Muscle layer of colon (tissue), 2 donors: Measurements from ENCODE around the gene GSDMA.

Experiments
- H3K27ac ChIP-seq: one replicate; pipeline ENCODE4 v1.7.0; 2013; ENCODE audit warnings: low read depth, mild to moderate bottlenecking, low read length, moderate library complexity
- H3K27me3 ChIP-seq, 2 donors: one replicate each; pipeline ENCODE4 v1.7.0; 2013; ENCODE audit warnings: low read length in 2 of 2, mild to moderate bottlenecking in 2 of 2; ENCODE audit not compliant: insufficient read depth in 2 of 2, control insufficient read depth in 1 of 2
- H3K36me3 ChIP-seq: one replicate; pipeline ENCODE4 v1.7.0; 2013; ENCODE audit warnings: mild to moderate bottlenecking, low read length; ENCODE audit not compliant: insufficient read depth
- H3K4me1 ChIP-seq: one replicate; pipeline ENCODE4 v1.7.0; 2013; ENCODE audit warnings: mild to moderate bottlenecking, low read length; ENCODE audit not compliant: insufficient read depth
- H3K4me3 ChIP-seq, 2 donors: one replicate each; pipeline ENCODE4 v1.7.0; 2013; ENCODE audit warnings: low read length in 2 of 2, low read depth in 1 of 2, mild to moderate bottlenecking in 1 of 2, moderate library complexity in 1 of 2
- H3K9ac ChIP-seq: one replicate; pipeline ENCODE4 v1.7.0; 2013; ENCODE audit warnings: low read length
- H3K9me3 ChIP-seq: one replicate; pipeline ENCODE4 v1.7.0; 2013; ENCODE audit warnings: mild to moderate bottlenecking, low read length
- donor health status: abdominal sarcoma.
- donor health status: Adenocarcinoma of cecum.

The GSDMA gene

DNA sequence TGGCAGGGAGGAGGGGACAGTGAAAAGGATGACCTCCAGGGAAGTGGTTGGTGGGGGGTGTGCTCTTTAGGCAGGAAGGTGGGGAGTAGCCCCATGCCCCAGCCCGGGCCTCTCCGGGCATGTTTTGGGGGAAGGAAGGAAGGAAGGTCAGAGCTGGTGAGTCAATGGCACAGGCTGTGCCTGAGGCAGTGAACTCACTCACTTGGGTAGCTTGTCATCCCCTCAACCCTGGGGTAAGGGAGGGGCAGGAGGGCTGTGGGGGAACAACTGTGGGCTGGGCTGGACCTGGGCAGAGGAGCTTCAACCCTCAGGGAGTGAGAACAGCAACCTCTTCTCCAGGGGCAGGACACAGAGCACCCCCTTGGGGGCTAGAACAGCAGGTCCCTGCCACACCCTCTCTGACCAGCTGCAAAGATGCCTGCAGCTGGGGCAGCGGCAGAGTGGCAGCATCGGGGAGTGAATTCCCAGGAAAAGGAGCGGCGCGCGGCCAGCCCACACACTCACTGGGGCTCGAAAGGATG is 58.7 kb downstream of the GSDMA start:
- Histone ChIP-seq H3K9ac (no peak overlapping the region), H3K27me3 (no peaks in the 10 kb centered on the region), H3K36me3 (peaks cover 51% of the 10 kb centered on the region), H3K9me3 (no peaks in the 10 kb centered on the region), H3K4me1 (peaks cover 30% of the 10 kb centered on the region), H3K4me3 (no peak overlapping the region), H3K27ac (no peak overlapping the region)

DNA sequence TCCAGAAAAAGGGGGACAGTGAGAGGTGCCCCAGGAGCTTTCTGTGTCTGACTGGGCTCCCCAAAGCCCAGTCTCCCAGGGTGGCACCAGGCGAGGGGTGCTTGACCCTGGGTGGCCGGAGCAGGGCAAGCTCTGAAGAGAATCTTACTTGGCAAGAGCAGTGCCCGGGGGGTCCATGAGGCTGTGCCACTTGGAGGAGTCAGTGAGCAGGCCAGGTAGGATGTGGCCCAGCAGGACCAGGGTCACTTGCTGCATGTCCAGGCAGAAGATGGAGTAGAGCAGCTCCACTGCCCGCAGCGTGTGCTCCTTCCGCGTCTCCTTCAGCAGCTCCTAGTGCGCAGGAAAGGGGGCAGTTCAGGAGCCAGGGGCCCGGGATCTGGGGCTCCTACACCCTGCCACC is 59.7 kb downstream of the GSDMA start:
- Histone ChIP-seq H3K27ac (no peak overlapping the region), H3K4me1 (peaks cover 39% of the 10 kb centered on the region)

DNA sequence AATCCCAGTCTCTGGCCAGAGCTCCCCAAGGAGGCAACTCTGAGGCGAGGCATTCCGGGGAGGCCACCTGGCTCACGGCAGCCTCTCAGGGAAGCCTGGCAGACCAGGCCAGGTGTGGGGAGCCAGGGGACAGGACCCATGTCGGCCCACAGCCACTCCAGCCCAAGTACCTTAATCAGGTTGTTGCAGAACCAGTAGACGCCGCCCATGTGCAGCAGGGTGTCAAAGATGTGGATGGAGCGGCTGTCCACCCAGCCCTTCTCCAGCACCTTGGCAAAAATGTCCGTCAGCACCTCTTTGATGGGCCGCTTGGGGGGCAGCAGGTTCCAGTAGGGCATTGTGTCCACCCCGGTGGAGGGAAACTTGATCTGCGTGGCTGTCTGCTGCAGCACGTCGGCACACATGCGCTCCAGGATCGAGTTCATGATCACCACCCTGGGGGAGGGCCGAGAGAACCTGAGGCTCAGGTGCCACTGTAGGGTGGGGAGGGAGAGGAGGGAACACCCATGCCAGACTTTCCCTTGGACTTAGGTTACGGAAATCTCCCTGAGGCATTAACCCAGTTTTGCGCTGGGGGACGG is 60.2 kb downstream of the GSDMA start:
- Histone ChIP-seq H3K36me3 (peaks cover 57% of the 10 kb centered on the region), H3K27me3 (no peaks in the 10 kb centered on the region), H3K9ac (no peak overlapping the region), H3K9me3 (no peaks in the 10 kb centered on the region), H3K4me3 (no peak overlapping the region), H3K4me1 (peaks cover 33% of the 10 kb centered on the region), H3K27ac (no peak overlapping the region)

More for the DNA sequence above, 59.7 kb downstream of the GSDMA start:
- no peaks in the 10 kb centered on the region for H3K27me3 ChIP-seq
- no peak overlapping the region for H3K9ac ChIP-seq
- H3K9me3 ChIP-seq, result no peaks in the 10 kb centered on the region
- no peak overlapping the region for H3K4me3 ChIP-seq
- peaks cover 51% of the 10 kb centered on the region for H3K36me3 ChIP-seq

DNA sequence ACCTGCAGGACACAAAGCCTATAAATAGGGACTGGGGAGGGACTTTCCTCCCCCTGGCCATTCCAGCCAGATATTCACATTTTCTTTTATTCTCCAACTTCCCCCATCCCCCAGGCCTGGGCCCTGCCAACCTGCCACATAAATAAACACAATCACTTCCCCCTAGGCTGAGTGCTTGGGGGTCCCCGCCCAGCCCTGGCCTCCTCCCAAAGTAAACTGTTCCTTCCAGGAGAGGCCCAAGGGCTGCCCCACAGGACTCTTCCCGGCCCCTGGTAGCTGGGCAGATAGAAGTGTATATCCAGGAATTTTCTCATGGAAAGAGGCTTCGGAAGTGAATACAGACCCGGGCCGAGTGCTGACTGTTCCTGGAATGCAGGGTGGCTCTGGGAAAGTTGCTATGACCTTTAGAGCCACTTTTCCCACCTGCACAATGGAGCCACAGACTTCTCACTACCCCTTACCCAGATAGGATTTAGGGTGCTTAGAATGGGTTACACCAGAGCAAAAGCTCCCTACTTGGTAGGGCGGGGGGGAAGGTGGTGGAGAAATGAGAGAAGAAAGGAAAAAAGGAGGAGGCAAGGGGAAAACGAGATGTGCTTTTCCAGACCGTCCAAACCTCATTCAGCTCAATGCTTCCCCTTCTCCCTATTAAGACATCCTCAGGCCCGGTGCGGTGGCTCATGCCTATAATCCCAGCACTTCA is 60.9 kb downstream of the GSDMA start:
- no peak overlapping the region for H3K27ac ChIP-seq
- H3K36me3 ChIP-seq, result peaks cover 64% of the 10 kb centered on the region

DNA sequence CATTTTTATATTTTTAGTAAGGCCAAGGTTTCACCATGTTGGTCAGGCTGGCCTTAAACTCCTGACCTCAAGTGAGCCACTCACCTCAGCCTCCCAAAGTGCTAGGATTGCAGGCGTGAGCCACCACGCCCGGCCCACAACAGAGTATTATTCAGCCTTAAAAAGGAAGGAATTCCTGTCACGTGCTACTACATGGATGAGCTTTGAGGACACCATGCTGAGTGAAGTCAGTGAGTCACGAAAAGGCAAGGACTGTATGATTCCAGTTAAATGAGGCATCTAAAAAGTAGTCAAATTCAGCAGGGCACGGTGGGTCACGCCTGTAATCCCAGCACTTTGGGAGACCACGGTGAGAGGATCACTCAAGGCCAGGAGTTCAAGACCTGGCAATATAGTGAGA is 62.1 kb downstream of the GSDMA start:
- Histone ChIP-seq H3K36me3 (peaks cover 70% of the 10 kb centered on the region), H3K9me3 (no peaks in the 10 kb centered on the region), H3K9ac (no peak overlapping the region), H3K4me1 (peaks cover 17% of the 10 kb centered on the region), H3K27ac (no peak overlapping the region), H3K4me3 (no peak overlapping the region), H3K27me3 (no peaks in the 10 kb centered on the region)

More for the DNA sequence above, 60.9 kb downstream of the GSDMA start:
- H3K4me1 ChIP-seq, result peaks cover 26% of the 10 kb centered on the region
- no peaks in the 10 kb centered on the region for H3K9me3 ChIP-seq
- H3K9ac ChIP-seq, result no peak overlapping the region
- no peak overlapping the region for H3K4me3 ChIP-seq
- H3K27me3 ChIP-seq, result no peaks in the 10 kb centered on the region

DNA sequence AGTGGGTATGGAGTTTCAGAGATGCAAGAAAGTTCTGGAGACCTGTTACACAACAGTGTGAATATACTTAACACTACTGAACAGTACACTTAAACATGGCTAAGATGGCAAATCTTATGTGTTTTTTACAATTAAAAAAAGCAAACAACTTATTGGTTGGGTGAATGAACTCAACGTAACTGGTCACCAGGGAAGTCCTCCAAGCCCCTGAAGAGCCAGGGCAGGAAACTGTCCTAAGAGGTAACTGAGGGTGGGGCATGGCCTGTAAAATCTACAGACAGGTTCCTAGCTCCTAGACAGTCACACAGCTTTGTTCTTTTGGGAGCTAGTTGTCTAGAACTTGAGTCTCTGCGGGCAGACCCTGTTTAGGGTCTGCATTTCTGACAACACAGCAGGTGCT is 62.8 kb downstream of the GSDMA start:
- peaks cover 17% of the 10 kb centered on the region for H3K4me1 ChIP-seq
- peaks cover 68% of the 10 kb centered on the region for H3K36me3 ChIP-seq
- H3K9ac ChIP-seq, result no peak overlapping the region
- H3K27me3 ChIP-seq, result no peaks in the 10 kb centered on the region
- no peak overlapping the region for H3K4me3 ChIP-seq
- H3K9me3 ChIP-seq, result no peaks in the 10 kb centered on the region
- no peak overlapping the region for H3K27ac ChIP-seq

DNA sequence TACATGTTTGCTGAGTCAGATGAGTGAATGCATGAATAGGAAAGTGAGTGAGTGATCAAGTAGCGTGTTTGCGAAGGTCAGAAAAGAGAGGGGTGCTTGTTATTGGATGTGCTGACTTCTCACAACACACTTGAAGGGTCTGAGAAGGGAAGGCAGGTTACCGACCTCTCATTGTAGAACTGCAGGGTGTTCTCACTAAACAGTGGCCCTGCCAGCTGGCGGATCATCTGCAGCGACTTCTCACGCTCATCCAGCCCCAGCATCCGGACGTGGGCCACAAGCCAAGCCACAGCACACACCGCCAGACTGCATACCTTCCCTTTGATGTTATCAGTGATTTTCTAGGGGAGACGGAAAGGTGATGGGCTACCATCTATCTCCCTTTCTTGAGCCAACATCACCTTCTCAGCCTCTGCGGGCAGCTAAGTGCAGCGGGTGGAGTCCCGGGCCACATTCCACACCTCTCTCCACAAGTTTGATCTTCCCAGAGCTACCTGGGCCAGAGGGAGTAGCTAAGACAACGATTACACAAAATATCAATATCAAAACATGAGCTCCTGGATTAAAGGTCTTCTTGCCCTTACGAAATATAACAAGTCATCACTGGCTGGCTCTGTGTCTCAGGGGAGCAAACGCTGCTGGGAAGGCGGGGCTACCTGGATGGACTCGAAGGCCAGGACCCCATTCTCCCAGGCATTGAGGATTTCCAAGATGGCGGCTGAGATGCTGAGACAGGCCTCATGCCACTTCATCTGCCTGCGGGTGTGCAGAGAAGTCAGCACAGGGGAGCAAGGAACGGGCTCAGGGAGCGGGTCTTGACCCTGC is 63.4 kb downstream of the GSDMA start:
- Histone ChIP-seq H3K4me1 (peaks cover 16% of the 10 kb centered on the region), H3K9me3 (no peaks in the 10 kb centered on the region), H3K9ac (no peak overlapping the region), H3K27ac (no peak overlapping the region), H3K27me3 (no peaks in the 10 kb centered on the region), H3K36me3 (peaks cover 68% of the 10 kb centered on the region), H3K4me3 (no peak overlapping the region)

DNA sequence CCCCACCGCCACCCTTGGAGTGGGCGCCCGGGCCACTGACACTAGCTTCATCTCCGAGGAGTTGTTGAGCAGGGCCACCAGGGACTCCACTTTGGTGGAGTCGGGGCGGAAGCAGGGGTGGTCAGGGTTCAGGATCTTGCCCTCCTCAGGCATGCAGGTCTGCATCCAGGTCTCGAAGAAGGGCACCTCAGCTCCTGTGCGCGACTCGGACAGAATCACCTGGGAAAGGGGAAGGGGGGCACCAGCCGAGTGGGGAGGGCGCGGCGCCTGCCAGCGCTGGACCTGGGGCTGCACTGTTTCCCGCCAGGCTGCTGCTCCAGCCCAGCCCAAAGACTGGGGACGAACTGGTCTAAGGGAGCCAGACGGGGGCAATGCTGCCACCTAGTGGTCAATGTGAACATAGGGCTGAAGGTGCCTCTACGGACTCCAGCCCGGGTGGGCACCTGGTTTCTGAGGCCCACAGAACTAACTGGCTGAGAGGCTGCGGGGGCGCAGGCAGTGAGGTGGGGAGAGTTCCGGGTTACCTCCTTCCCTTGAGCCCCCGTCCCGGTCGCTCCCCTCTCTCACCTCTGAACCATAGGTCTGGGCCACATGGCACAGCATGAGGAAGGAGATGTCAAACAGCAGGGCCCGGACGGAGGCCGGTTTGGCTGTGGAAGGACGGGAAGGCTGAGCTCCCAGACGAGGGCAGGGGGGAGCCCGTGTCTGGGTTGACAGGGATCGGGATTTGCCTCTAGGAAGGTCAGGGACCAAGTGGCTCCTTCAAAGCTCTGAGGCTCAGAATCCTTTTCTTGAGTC is 64.2 kb downstream of the GSDMA start:
- peaks cover 69% of the 10 kb centered on the region for H3K36me3 ChIP-seq
- no peaks in the 10 kb centered on the region for H3K27me3 ChIP-seq
- no peak overlapping the region for H3K4me3 ChIP-seq
- H3K4me1 ChIP-seq, result peaks cover 23% of the 10 kb centered on the region
- H3K9me3 ChIP-seq, result no peaks in the 10 kb centered on the region
- no peak overlapping the region for H3K27ac ChIP-seq
- no peak overlapping the region for H3K9ac ChIP-seq
